ENCODE results near the gene SLC34A2. TPM values are rescaled to one million over a fixed set of nuclear protein-coding genes. Genes with fewer than 3 reads are reported as not detected.

The SLC34A2 gene
- total RNA-seq, 2 donors from 2014 or later: 2.0 to 7.3 TPM

- TF ChIP-seq POLR2A (IDR thresholded peaks at IDR 0.05): no peak
- TF ChIP-seq CTCF (IDR thresholded peaks at IDR 0.05): no peak
Measured at GRCh38 chr4:25650311-25650710, 5.3 kb upstream of the SLC34A2 start.

GRCh38 chr4:25651682-25652081, 4.0 kb upstream of the SLC34A2 start:
- DNase-seq (no peak), ATAC-seq (no peak)
- no peaks in the 10 kb centered on the region for H3K27me3 ChIP-seq
- no peaks in the 10 kb centered on the region for H3K36me3 ChIP-seq (replicated peaks in 1 of 2; ENCODE audit: insufficient read depth in 1 of 2, low read depth in 2 of 2)
- intact Hi-C loops (cut with DNase I): no loop called here
- no peak for TF ChIP-seq POLR2A (IDR thresholded peaks at IDR 0.05)
- no peak for TF ChIP-seq CTCF (IDR thresholded peaks at IDR 0.05)
- peaks cover 16% of the 10 kb centered on the region for H3K4me1 ChIP-seq
- 51 to 64% methylated on average over 5 of the region's 5 CpGs for WGBS, 2 donors
- H3K4me3 ChIP-seq: no peak overlapping the region
- H3K27ac ChIP-seq: peak overlapping the region in 3 of 4 donors; percentile 30 to 87 (median 63)
- no peaks in the 10 kb centered on the region for H3K9me3 ChIP-seq

More at GRCh38 chr4:25650311-25650710, 5.3 kb upstream of the SLC34A2 start:
- Histone ChIP-seq H3K27me3 (no peaks in the 10 kb centered on the region), H3K9me3 (no peaks in the 10 kb centered on the region), H3K36me3 (replicated peaks in 1 of 2; ENCODE audit: insufficient read depth in 1 of 2, low read depth in 2 of 2) (no peaks in the 10 kb centered on the region), H3K4me1 (peaks cover 7% of the 10 kb centered on the region), H3K4me3 (no peak overlapping the region), H3K27ac (no peak overlapping the region)
- DNase-seq: no peak
- 71 to 83% methylated on average over 5 of the region's 6 CpGs for WGBS, 2 donors
- ATAC-seq: no peak
- intact Hi-C loops (cut with DNase I): no loop called here

GRCh38 chr4:25654031-25654970, 1.4 kb upstream of the SLC34A2 start:
- H3K27me3 ChIP-seq: no peaks in the 10 kb centered on the region
- DNase-seq: peak; percentile 40 to 65 (median 48)
- intact Hi-C loops (cut with DNase I): no loop called here
- peak; percentile 74 for ATAC-seq
- no peak overlapping the region for H3K4me3 ChIP-seq
- WGBS, 2 donors: 35 to 45% methylated on average over 14 to 17 of the region's 17 CpGs
- H3K36me3 ChIP-seq (replicated peaks in 1 of 2; ENCODE audit: insufficient read depth in 1 of 2, low read depth in 2 of 2): no peaks in the 10 kb centered on the region
- no peaks in the 10 kb centered on the region for H3K9me3 ChIP-seq
- peaks cover 16% of the 10 kb centered on the region for H3K4me1 ChIP-seq
- peak overlapping the region; percentile 41 to 87 (median 70) for H3K27ac ChIP-seq
- TF ChIP-seq POLR2A (IDR thresholded peaks at IDR 0.05) (peak in 1 of 3 donors; percentile 42), CTCF (IDR thresholded peaks at IDR 0.05) (no peak)

- H3K36me3 ChIP-seq (replicated peaks in 1 of 2; ENCODE audit: insufficient read depth in 1 of 2, low read depth in 2 of 2): no peaks in the 10 kb centered on the region
- H3K4me1 ChIP-seq: peaks cover 16% of the 10 kb centered on the region
- H3K27me3 ChIP-seq: no peaks in the 10 kb centered on the region
- intact Hi-C loops (cut with DNase I): no loop called here
- 26 to 27% methylated on average over 8 of the region's 8 CpGs for WGBS, 2 donors
- H3K9me3 ChIP-seq: no peaks in the 10 kb centered on the region
- ATAC-seq (no peak), DNase-seq (no peak)
- TF ChIP-seq POLR2A (IDR thresholded peaks at IDR 0.05): no peak
- no peak for TF ChIP-seq CTCF (IDR thresholded peaks at IDR 0.05)
- H3K27ac ChIP-seq: peak overlapping the region; percentile 41 to 87 (median 66)
- no peak overlapping the region for H3K4me3 ChIP-seq
Measured at GRCh38 chr4:25656031-25656430, 380 bp downstream of the SLC34A2 start.
